CD4-positive, alpha-beta T cell treated with Interleukin-1 beta for 1 hour (primary cell): Measurements from ENCODE around the gene RPN1.

ENCODE experiments used
- DNase-seq, 2 donors: peaks; one replicate each; pipeline ENCODE4 v3.0.0-alpha.2; 2020 to 2022

RPN1 gene

GRCh38 chr3:128576290-128576689 is 74.3 kb downstream of the RPN1 start:
- no peak for DNase-seq

GRCh38 chr3:128575777-128576176 is 74.8 kb downstream of the RPN1 start:
- no peak for DNase-seq

GRCh38 chr3:128573707-128574162 is 76.9 kb downstream of the RPN1 start:
- DNase-seq, result no peak

- no peak for DNase-seq
These were observed 77.5 kb downstream of the RPN1 start for GRCh38 chr3:128573160-128573559.

- peak in 1 of 2 donors; percentile 19 for DNase-seq
These were observed 77.9 kb downstream of the RPN1 start for GRCh38 chr3:128572644-128573105.

GRCh38 chr3:128572013-128572412 is 78.6 kb downstream of the RPN1 start:
- DNase-seq, result no peak
